Omental fat pad (tissue), 4 donors: ENCODE measurements around the gene FAT1. TPM values are rescaled to one million over a fixed set of nuclear protein-coding genes. Genes with fewer than 3 reads are reported as not detected.

Experiments used
- ATAC-seq: fragments of 150-250 bp; one replicate; pipeline ENCODE4 v1.9.1; 2016; ENCODE audit warnings: mild to moderate bottlenecking, moderate library complexity; ENCODE audit not compliant: low FRiP score
- DNase-seq: peaks from one replicate; pipeline ENCODE4 v3.0.0-alpha.2; 2019; ENCODE audit warnings: low spot score
- total RNA-seq, 4 donors: library from RNA; depleted of rRNA; stranded (reverse); fragments of >200 nt; gene quantifications; one replicate each; pipeline ENCODE4 v1.1.0, GENCODE V29; 2016
- TF ChIP-seq, protein P1 (sequence below), 3 donors: fragments of 450-650 bp; IDR thresholded peaks; one replicate each; pipeline ENCODE4 v1.5.1; 2016 to 2017; ENCODE audit warnings: antibody characterized with exemption in 3 of 3, mild to moderate bottlenecking in 3 of 3, moderate library complexity in 2 of 3

The FAT1 gene
- total RNA-seq, 4 donors from 2014 or later: 35.3 to 90.8 (median 69.9) TPM

- TF ChIP-seq, protein P1, sequence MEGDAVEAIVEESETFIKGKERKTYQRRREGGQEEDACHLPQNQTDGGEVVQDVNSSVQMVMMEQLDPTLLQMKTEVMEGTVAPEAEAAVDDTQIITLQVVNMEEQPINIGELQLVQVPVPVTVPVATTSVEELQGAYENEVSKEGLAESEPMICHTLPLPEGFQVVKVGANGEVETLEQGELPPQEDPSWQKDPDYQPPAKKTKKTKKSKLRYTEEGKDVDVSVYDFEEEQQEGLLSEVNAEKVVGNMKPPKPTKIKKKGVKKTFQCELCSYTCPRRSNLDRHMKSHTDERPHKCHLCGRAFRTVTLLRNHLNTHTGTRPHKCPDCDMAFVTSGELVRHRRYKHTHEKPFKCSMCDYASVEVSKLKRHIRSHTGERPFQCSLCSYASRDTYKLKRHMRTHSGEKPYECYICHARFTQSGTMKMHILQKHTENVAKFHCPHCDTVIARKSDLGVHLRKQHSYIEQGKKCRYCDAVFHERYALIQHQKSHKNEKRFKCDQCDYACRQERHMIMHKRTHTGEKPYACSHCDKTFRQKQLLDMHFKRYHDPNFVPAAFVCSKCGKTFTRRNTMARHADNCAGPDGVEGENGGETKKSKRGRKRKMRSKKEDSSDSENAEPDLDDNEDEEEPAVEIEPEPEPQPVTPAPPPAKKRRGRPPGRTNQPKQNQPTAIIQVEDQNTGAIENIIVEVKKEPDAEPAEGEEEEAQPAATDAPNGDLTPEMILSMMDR (IDR thresholded peaks at IDR 0.05): no peak
- no peak for DNase-seq
- no peak for ATAC-seq
Measured at GRCh38 chr4:186712690-186713089, 11.0 kb downstream of the FAT1 start.

DNA sequence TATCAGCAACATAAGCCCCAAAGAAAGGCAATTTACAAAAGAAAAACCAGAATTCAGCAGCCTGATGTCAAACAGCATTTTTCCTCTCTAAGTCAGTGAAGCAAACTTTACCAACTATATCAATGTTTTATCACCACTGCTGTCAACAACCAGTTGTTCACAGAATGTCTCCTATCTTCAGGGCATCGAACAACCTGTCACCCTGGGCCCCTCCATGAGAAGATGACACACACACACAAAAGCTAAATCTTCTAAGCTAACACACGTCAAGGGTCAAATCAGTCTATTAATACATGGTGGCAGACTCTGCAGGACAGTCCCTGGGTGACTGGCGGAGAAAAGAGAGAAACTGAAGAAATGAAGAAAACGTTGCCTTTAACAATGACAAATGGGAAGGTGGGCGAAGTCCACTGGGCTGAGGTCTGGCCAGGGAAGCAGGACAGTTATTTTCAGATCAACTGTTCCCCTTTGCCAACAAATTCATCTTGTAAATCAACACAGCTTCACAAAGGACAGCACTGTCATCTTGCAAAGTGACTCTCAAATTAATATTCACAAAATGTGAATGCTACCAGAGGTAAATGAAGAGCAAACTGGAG, 13.0 kb downstream of the FAT1 start:
- ATAC-seq: no peak
- TF ChIP-seq, protein P1 (IDR thresholded peaks at IDR 0.05): no peak
- DNase-seq: no peak

DNA sequence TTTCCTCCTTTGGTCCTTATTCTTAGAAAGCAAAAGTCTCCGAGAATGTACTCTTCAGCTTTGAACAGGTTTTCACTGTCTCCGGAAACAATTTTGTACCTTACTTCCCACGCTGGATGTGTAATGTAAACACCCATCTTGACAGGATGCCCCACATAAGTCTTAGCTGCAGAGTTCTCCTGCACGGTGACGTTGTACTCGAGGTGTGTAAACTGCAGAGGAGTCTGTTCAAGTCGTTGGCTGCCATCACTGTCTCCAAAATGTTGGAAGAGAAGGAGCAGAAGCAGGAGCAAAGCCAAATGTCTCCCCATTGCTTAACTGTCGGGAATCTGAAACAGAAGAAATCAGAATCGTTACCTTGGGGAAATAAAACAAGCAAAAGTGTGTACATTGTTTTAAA, 14.1 kb downstream of the FAT1 start:
- TF ChIP-seq, protein P1 (IDR thresholded peaks at IDR 0.05): no peak
- no peak for ATAC-seq
- no peak for DNase-seq

DNA sequence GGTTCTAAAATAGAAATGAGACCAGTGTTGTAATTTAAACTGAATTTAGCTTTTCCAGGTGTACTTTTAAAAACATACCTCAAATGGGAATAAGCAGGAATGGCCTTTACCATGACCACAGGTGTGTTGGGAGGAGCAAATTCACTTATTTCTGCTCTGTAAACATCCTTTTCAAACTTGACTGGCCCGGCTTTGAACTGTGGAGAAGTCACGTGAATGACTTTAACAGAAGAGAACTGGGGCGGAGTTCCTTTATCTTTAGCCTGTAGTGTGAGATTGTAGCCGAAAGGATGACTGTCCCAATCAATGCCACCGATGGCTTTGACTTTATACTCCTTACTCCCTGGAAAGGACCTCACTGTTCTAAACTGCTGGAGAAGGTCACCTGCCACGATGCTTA, 15.1 kb downstream of the FAT1 start:
- ATAC-seq (no peak), DNase-seq (no peak)
- TF ChIP-seq, protein P1 (IDR thresholded peaks at IDR 0.05): no peak

GRCh38 chr4:186707996-186708395, 15.7 kb downstream of the FAT1 start:
- no peak for ATAC-seq
- no peak for DNase-seq
- TF ChIP-seq, protein P1 (IDR thresholded peaks at IDR 0.05): no peak

GRCh38 chr4:186707574-186707973, 16.1 kb downstream of the FAT1 start:
- TF ChIP-seq, protein P1 (IDR thresholded peaks at IDR 0.05): no peak

DNA sequence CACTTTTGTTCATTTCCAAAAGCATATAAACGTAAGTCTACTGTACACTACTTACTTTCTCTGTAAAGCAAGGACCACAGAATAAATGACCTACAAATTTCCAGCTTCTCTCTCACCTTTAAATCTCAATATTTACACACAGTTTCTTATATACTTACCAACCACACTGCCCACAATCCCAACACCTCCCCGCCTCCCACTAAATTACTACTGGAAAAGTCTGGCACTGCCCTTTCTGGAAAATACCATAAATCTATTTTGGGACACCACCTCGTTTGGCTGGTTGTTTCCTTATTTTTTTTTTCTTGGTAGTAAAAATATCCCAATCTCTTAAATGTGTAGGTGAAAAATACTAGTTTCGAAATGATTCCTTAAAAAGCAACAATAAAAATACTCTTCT, 19.6 kb downstream of the FAT1 start:
- DNase-seq (no peak), ATAC-seq (peak; percentile 11)
- TF ChIP-seq, protein P1 (IDR thresholded peaks at IDR 0.05): no peak

More at GRCh38 chr4:186707574-186707973, 16.1 kb downstream of the FAT1 start:
- DNase-seq (no peak), ATAC-seq (no peak)
